ENCODE measurements around the gene ZRANB1. TPM values are rescaled to one million over a fixed set of nuclear protein-coding genes. Genes with fewer than 3 reads are reported as not detected.

ZRANB1 gene
- total and polyA plus RNA-seq, 2 of the 13 experiments (the other 11 are each of a cell fraction or from before 2014, with no cell fraction given), result 10.3 to 19.6 TPM

DNA sequence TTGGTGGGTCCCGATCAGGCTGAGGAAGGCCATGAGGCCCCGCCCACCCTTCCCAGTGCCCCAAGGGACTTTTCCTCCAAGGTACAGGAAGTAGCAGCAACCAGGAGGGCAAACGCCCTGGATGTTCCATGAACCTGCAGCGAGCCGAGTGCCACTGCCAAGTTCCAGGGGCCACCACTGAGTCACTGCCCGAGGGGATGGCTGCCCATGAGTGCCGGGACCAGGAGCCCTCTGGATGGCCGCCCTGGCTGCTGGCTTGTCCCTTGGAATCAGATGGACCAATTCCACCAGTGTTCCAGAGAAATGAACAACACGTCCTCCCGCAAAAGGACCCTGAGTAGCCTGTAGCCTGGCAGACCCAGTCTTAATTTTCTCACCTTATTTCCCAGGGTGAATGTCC, 74.2 kb downstream of the ZRANB1 start:
- no TSS peak for BruUV-seq (replicated peaks)
- H2AFZ ChIP-seq (ENCODE audit: low read length), result no peak overlapping the region
- CTCF ChIA-PET (ENCODE audit: low intra/inter-chr PET ratio, low total read pairs), result no interaction called here
- no peak overlapping the region for H3K9ac ChIP-seq (ENCODE audit: insufficient read depth, low read depth, low read length)
- no peak overlapping the region for H3K4me2 ChIP-seq (ENCODE audit: low read depth, low read length)
- H3K4me1 ChIP-seq (ENCODE audit: insufficient read depth, low read length), result no peaks in the 10 kb centered on the region
- H4K20me1 ChIP-seq (ENCODE audit: insufficient read depth, low read length), result no peaks in the 10 kb centered on the region
- 60% methylated on average over 2 of the region's 10 CpGs for WGBS (ENCODE audit: low lambda C conversion rate)
- intact Hi-C loops (cut with micrococcal nuclease; ENCODE audit: unreplicated experiment), result no loop called here
- POLR2A ChIA-PET, result no interaction called here
- H3K9me3 ChIP-seq (ENCODE audit: low read length), result peaks cover 5% of the 10 kb centered on the region; the same call in 1 of the 2 replicates
- H3K79me2 ChIP-seq (ENCODE audit: insufficient read depth, low read length), result no peaks in the 10 kb centered on the region
- peaks cover 11 to 68% of the 10 kb centered on the region in 2 experiments for H3K27me3 ChIP-seq (ENCODE audit: control insufficient read depth in 1 of 2, insufficient read depth in 2 of 2, low read length in 2 of 2)
- no peak for TF ChIP-seq ZNF44 (CRISPR knock-in tag; IDR thresholded peaks at IDR 0.05)
- TF ChIP-seq TOPORS (CRISPR knock-in tag; IDR thresholded peaks at IDR 0.05), result no peak
- TF ChIP-seq, protein P1, sequence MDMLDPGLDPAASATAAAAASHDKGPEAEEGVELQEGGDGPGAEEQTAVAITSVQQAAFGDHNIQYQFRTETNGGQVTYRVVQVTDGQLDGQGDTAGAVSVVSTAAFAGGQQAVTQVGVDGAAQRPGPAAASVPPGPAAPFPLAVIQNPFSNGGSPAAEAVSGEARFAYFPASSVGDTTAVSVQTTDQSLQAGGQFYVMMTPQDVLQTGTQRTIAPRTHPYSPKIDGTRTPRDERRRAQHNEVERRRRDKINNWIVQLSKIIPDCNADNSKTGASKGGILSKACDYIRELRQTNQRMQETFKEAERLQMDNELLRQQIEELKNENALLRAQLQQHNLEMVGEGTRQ (IDR thresholded peaks at IDR 0.05; ENCODE audit: low read depth, low read length), result no peak
- TF ChIP-seq, protein P1 (CRISPR knock-in tag; IDR thresholded peaks at IDR 0.05; ENCODE audit: borderline replicate concordance), result no peak
- no peak for TF ChIP-seq KLF13 (CRISPR knock-in tag; IDR thresholded peaks at IDR 0.05)
- TF ChIP-seq, protein P2, sequence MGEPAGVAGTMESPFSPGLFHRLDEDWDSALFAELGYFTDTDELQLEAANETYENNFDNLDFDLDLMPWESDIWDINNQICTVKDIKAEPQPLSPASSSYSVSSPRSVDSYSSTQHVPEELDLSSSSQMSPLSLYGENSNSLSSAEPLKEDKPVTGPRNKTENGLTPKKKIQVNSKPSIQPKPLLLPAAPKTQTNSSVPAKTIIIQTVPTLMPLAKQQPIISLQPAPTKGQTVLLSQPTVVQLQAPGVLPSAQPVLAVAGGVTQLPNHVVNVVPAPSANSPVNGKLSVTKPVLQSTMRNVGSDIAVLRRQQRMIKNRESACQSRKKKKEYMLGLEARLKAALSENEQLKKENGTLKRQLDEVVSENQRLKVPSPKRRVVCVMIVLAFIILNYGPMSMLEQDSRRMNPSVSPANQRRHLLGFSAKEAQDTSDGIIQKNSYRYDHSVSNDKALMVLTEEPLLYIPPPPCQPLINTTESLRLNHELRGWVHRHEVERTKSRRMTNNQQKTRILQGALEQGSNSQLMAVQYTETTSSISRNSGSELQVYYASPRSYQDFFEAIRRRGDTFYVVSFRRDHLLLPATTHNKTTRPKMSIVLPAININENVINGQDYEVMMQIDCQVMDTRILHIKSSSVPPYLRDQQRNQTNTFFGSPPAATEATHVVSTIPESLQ (CRISPR knock-in tag; conservative IDR thresholded peaks at IDR 0.05), result no peak
- TF ChIP-seq ZNF232 (CRISPR knock-in tag; IDR thresholded peaks at IDR 0.05; ENCODE audit: borderline replicate concordance), result no peak
- no peak for TF ChIP-seq ZNF562 (CRISPR knock-in tag; IDR thresholded peaks at IDR 0.05; ENCODE audit: borderline replicate concordance)
- no peak for TF ChIP-seq MEIS2 (CRISPR knock-in tag; IDR thresholded peaks at IDR 0.05)
- TF ChIP-seq ZFP36L1 (CRISPR knock-in tag; IDR thresholded peaks at IDR 0.05), result no peak
- no peak for TF ChIP-seq ARHGAP35 (CRISPR knock-in tag; IDR thresholded peaks at IDR 0.05; ENCODE audit: borderline replicate concordance)
- TF ChIP-seq, protein P3, sequence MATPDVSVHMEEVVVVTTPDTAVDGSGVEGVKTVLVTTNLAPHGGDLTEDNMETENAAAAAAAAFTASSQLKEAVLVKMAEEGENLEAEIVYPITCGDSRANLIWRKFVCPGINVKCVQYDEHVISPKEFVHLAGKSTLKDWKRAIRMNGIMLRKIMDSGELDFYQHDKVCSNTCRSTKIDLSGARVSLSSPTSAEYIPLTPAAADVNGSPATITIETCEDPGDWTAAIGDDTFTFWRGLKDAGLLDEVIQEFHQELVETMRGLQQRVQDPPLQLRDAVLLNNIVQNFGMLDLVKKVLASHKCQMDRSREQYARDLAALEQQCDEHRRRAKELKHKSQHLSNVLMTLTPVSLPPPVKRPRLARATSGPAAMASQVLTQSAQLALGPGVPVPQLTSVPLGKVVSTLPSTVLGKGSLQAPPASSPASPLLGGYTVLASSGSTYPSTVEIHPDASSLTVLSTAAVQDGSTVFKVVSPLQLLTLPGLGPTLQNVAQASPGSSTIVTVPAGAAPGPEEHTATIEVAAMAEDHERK (CRISPR knock-in tag; IDR thresholded peaks at IDR 0.05; ENCODE audit: low read depth), result no peak
- no peak for TF ChIP-seq TSC22D2 (CRISPR knock-in tag; IDR thresholded peaks at IDR 0.05; ENCODE audit: borderline replicate concordance)
- TF ChIP-seq ZNF703 (CRISPR knock-in tag; IDR thresholded peaks at IDR 0.05; ENCODE audit: borderline replicate concordance), result no peak
- ATAC-seq (no peak), DNase-seq (ENCODE audit: low spot score) (no peak), FAIRE-seq (no peak)
- in situ Hi-C loops (cut with HindIII; ENCODE audit: extremely low pct_ligation_motif_present, low pct_unique_long_range_greater_than_20kb), result no loop called here
- H3K4me3 ChIP-seq (replicated peaks in 1 of 3; ENCODE audit: insufficient read depth in 1 of 3, low read depth in 2 of 3, low read length in 3 of 3), result no peak overlapping the region
- H3K36me3 ChIP-seq (replicated peaks in 1 of 2; ENCODE audit: control insufficient read depth in 1 of 2, insufficient read depth in 2 of 2, low read length in 2 of 2), result no peaks in the 10 kb centered on the region
- H3K27ac ChIP-seq (ENCODE audit: extremely low read length, insufficient read depth, low read length), result no peak overlapping the region

All from HepG2 (cell line).